Measurements from ENCODE around the gene HNRNPUL2.

Gene HNRNPUL2

DNA sequence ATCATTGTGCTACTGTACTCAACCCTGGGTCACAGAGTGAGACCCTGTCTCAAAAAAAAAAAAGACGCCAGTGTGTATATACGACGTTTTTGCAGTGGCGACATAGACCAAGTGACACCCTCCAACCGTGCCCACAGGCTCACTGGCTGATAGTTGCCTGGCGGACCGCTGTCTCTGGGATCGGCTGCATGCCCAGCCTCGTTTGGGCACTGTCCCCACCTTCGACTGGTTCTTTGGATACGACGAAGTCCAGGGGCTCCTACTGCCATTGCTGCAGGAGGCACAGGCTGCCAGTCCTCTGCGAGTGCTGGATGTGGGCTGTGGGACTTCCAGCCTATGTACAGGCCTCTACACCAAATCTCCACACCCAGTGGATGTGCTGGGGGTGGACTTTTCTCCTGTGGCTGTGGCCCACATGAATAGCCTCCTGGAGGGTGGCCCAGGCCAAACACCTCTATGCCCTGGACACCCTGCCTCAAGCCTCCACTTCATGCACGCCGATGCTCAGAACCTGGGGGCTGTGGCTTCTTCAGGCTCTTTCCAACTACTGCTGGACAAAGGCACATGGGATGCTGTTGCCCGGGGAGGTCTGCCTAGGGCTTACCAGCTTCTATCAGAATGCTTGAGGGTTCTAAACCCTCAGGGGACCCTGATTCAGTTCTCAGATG is 60.9 kb downstream of the HNRNPUL2 start:
- no peak for DNase-seq (ENCODE audit: low spot score)

DNA sequence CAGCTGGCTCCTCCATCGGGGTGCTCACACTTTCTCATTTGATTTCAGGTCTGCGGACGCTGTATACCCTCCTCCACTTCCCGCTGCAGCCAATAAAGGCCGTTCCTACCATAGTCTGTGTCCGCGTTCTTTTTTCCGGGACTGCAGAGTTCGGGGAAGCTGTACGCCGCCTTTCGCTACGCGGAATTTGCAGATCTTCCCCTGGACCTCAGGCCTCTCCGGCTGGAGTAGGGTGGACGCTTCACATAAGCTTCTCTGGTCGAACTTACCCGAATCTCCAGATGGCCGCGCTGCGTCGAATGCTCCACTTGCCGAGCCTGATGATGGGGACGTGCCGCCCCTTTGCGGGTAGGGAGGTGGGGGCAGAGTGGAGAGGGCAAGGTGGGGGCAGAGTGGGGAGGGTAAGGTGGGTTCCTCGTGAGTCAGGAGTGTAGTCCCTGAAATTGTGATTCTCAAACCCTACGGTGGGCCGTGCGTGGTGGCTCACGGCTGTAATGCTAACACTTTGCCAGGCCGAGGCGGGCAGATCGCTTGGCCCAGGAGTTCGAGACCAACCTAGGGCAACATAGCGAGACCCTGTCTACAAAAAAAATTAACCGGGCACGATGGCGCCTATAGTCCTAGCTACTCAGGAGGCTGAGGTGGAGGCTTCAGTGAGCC is 61.5 kb downstream of the HNRNPUL2 start:
- peak; percentile 71 for DNase-seq (ENCODE audit: low spot score)

DNA sequence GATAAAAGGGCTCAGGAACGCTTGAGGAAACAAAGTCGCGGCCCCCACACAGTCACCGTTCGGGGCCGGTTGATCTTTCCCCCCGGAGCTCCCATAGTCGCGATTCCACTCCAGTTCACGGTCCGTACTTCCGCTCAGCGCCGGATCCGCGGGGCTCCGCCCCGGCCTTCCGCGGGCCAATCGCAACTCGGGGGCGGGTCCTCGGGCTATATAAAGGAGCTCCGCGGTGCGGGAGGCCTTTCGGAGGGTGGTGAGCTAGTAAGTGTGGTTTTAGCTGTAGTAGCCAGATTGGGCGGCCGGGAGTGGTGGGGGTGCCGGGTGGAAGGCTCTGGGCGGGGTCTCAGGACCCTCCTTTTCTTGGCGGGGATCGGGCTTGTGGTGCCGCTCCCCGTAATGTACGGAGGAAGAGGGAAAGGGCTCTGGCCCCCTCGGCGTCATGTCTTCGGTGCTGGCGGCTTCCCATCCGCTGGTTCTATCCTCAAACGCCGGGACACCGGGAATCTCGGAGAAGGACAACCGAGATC is 62.1 kb downstream of the HNRNPUL2 start, which contains the start of the genes C11orf98 and CSKMT:
Gene C11orf98 (minus strand): TSS at position 136 of the 524 bp plus-strand sequence. CDS start 41 bp downstream, at position 95.
Gene CSKMT (plus strand): TSS at position 238 of the 524 bp plus-strand sequence. CDS start 568 bp downstream, outside the sequence.
- DNase-seq (ENCODE audit: low spot score): peak; percentile 95

DNA sequence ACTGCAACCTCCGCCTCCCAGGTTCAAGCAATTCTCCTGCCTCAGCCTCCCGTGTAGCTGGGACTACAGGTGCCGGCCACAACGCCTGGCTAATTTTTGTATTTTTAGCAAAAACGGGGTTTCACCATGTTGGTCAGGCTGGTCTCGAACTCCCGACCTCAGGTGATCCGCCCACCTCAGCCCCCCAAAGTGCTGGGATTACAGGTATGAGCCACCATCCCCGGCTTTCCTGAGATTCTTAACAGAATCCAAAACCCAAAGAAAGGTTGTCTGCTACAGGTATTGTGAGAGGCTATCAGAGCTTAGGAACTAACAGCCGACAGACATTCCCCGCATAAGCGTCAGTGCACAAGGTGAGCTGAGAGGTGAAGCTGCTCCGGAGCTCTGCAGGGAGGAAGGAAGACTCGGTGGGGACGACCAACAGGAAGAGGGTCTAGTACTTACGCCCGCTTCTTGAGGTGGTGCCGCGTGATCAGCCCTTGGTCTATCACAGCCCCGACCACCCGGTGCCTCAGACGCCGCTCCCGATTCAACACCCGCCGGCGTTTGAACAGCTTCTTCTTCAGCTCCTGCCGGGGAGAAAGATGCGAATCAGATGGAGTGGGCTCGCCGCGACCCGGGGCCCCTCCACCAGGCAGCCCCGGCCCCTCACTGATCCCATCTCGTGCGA is 62.7 kb downstream of the HNRNPUL2 start:
- peak; percentile 69 for DNase-seq (ENCODE audit: low spot score)

Measured in cerebellar cortex (tissue), 1 donor.